Endothelial cell of umbilical vein (primary cell): ENCODE data around the gene RCOR2. TPM values are rescaled to one million over a fixed set of nuclear protein-coding genes. Genes with fewer than 3 reads are reported as not detected.
A peak's percentile ranks its signal among the peaks of the same experiment; 100 is the strongest.

ENCODE experiments used
- BruUV-seq: library from RNA; stranded (reverse); fragments of 400-500 nt; replicated peaks from 2 replicates; lab custom pipeline; 2021; lab: Mats Ljungman, UMichigan
- CTCF ChIA-PET: fragments of 300-600, 350-600 bp; sonication (Branson Sonifier 250); formaldehyde crosslinking; loops from one replicate; lab custom pipeline; 2021; ENCODE audit warnings: antibody characterized with exemption, inconsistent platforms; lab: Charles Lee
- POLR2A ChIA-PET: fragments of 300-600, 350-600 bp; sonication (Branson Sonifier 250); formaldehyde crosslinking; loops from one replicate; lab custom pipeline; 2021; ENCODE audit warnings: antibody characterized with exemption, inconsistent platforms; lab: Charles Lee
- DNase-seq: peaks from one replicate; pipeline ENCODE4 v3.0.0-alpha.2; 2011; ENCODE audit warnings: low read depth, low spot score
- FAIRE-seq: peaks from 2 replicates; lab custom pipeline; 2011; peaks lifted over from hg19 to GRCh38; lab: Jason Lieb, UNC
- H2AFZ ChIP-seq: 2 replicates; pipeline ENCODE4 v1.6.0; 2012; ENCODE audit warnings: low read depth, low read length, control low read depth, inconsistent platforms
- H3K27ac ChIP-seq: 2 replicates; pipeline ENCODE4 v1.5.1; 2011; ENCODE audit warnings: low read depth, mild to moderate bottlenecking, control low read depth, low read length, moderate library complexity; ENCODE audit not compliant: insufficient read depth
- H3K27me3 ChIP-seq, 2 experiments: 2 replicates each; pipeline versions ENCODE4 v1.6.0 to v1.6.1; 2011; ENCODE audit warnings: low read length in 2 of 2, mixed read lengths in 1 of 2; ENCODE audit not compliant: control insufficient read depth in 2 of 2, insufficient read depth in 2 of 2
- H3K36me3 ChIP-seq, 2 experiments: 2 replicates in 1 of 2; 3 replicates in 1 of 2; pipeline ENCODE4 v1.5.1; 2011; ENCODE audit warnings: low read length in 2 of 2, mild to moderate bottlenecking in 1 of 2, moderate library complexity in 1 of 2; ENCODE audit not compliant: control insufficient read depth in 2 of 2, insufficient read depth in 2 of 2; ENCODE audit errors: extremely low read depth in 1 of 2
- H3K4me1 ChIP-seq: 3 replicates; pipeline ENCODE4 v1.5.1; 2011; ENCODE audit warnings: mild to moderate bottlenecking, low read length; ENCODE audit not compliant: control insufficient read depth, insufficient read depth; ENCODE audit errors: extremely low read depth
- H3K4me2 ChIP-seq: 2 replicates; pipeline ENCODE4 v1.6.1; 2011; ENCODE audit warnings: low read length, control low read depth, mixed read lengths; ENCODE audit not compliant: insufficient read depth
- H3K4me3 ChIP-seq, 3 experiments: fragments of 200-600 bp in 1 of 3; sonication (generic), shearing (Covaris generic) in 1 of 3; replicated peaks in 1 of 3; 2 replicates each; pipeline ENCODE4 v1.5.1; 2011 to 2016; ENCODE audit warnings: control low read depth in 3 of 3, low read length in 3 of 3, mild to moderate bottlenecking in 2 of 3, inconsistent platforms in 1 of 3, low read depth in 1 of 3, moderate library complexity in 1 of 3; ENCODE audit not compliant: insufficient read depth in 1 of 3
- H3K79me2 ChIP-seq: 2 replicates; pipeline ENCODE4 v1.6.0; 2012; ENCODE audit warnings: low read length, inconsistent platforms; ENCODE audit not compliant: control insufficient read depth, insufficient read depth
- H3K9ac ChIP-seq: replicated peaks from 2 replicates; pipeline ENCODE3; 2011; ENCODE audit warnings: low read length, control low read depth; ENCODE audit not compliant: insufficient read depth; ENCODE audit errors: extremely low read depth
- H3K9me1 ChIP-seq: replicated peaks from 3 replicates; pipeline ENCODE4 v1.6.0; 2011; ENCODE audit warnings: mild to moderate bottlenecking, low read length; ENCODE audit not compliant: control insufficient read depth, insufficient read depth; ENCODE audit errors: extremely low read depth
- H3K9me3 ChIP-seq: replicated peaks from 2 replicates; pipeline ENCODE4 v1.5.1; 2012; ENCODE audit warnings: low read length, inconsistent platforms; ENCODE audit not compliant: control insufficient read depth, insufficient read depth
- H4K20me1 ChIP-seq: replicated peaks from 2 replicates; pipeline ENCODE3; 2011; ENCODE audit warnings: mild to moderate bottlenecking, low read length; ENCODE audit not compliant: control insufficient read depth, insufficient read depth; ENCODE audit errors: extremely low read depth
- EZH2 ChIP-seq: IDR thresholded peaks from 2 replicates; pipeline ENCODE4 v1.6.1; 2012; ENCODE audit warnings: borderline replicate concordance, low read depth, mild to moderate bottlenecking, moderate library complexity, low read length, inconsistent platforms; ENCODE audit not compliant: severe bottlenecking
- FOS ChIP-seq: IDR thresholded peaks from 2 replicates; pipeline ENCODE4 v1.6.1; 2011; ENCODE audit warnings: mild to moderate bottlenecking, low read length, moderate library complexity, borderline replicate concordance; ENCODE audit not compliant: insufficient read depth
- GATA2 ChIP-seq: IDR thresholded peaks from 2 replicates; pipeline ENCODE4 v1.7.0; 2011; ENCODE audit warnings: low read depth, mild to moderate bottlenecking, moderate library complexity, mixed read lengths, low read length; ENCODE audit not compliant: insufficient read length, insufficient read depth
- JUN ChIP-seq: IDR thresholded peaks from 2 replicates; pipeline ENCODE4 v1.6.1; 2011; ENCODE audit warnings: borderline replicate concordance, low read depth; ENCODE audit not compliant: insufficient read length, insufficient read depth
- MYC ChIP-seq: IDR thresholded peaks from one replicate; pipeline ENCODE4 v1.6.1; 2011; ENCODE audit warnings: mild to moderate bottlenecking, low read depth, low read length
- POLR2A ChIP-seq: IDR thresholded peaks from 2 replicates; pipeline ENCODE4 v1.6.1; 2012; ENCODE audit warnings: low read depth, mild to moderate bottlenecking, control low read depth, low read length
- POLR2AphosphoS5 ChIP-seq: IDR thresholded peaks from 2 replicates; pipeline ENCODE4 v1.6.1; 2012; ENCODE audit warnings: low read depth, mild to moderate bottlenecking, control low read depth, low read length, moderate library complexity; ENCODE audit not compliant: insufficient read depth
- dilution Hi-C: fragments of 300-500 bp; cut with MboI; formaldehyde crosslinking; loops from one replicate; pipeline ENCODE4 v1.15.0; 2019; ENCODE audit warnings: low sequenced_read_pairs; ENCODE audit not compliant: extremely low pct_ligation_motif_present
- intact Hi-C: fragments of 100-400 bp; cut with micrococcal nuclease; formaldehyde crosslinking; loops from one replicate; pipeline ENCODE4 v1.10.0; 2022
- polyA plus RNA-seq, 4 experiments: library from polyadenylated mRNA; depleted of rRNA in 3 of 4; stranded (reverse) in 3 of 4; unstranded in 1 of 4; fragments of >200 nt; gene quantifications; 2 replicates each; pipeline versions ENCODE4 v1.2.1 to v1.2.3, GENCODE V29; 2011 to 2012; ENCODE audit warnings: missing spikeins in 1 of 4
- total RNA-seq: library from RNA; stranded (reverse); gene quantifications from 2 replicates; pipeline ENCODE4 v1.2.3, GENCODE V29; 2021
- TF ChIP-seq, protein P1 (sequence below), 2 donors: IDR thresholded peaks; 1 replicate in 1 of 2; 2 replicates in 1 of 2; pipeline ENCODE4 v1.5.1; 2011; ENCODE audit warnings: low read length in 2 of 2, mild to moderate bottlenecking in 2 of 2, moderate library complexity in 2 of 2, control low read depth in 1 of 2, inconsistent platforms in 1 of 2, low read depth in 1 of 2; ENCODE audit not compliant: insufficient read depth in 1 of 2; ENCODE audit errors: extremely low read depth in 1 of 2
- TF ChIP-seq, protein P2 (sequence below): IDR thresholded peaks from 2 replicates; pipeline ENCODE4 v1.6.1; 2011; ENCODE audit not compliant: insufficient read depth, insufficient read length

Gene RCOR2
- total and polyA plus RNA-seq, 2 donors (not counting 3 experiments of a cell fraction or from before 2014, with no cell fraction given), result 0.13 to 0.63 TPM

GRCh38 chr11:63906585-63906984 lies 10.4 kb downstream of the RCOR2 start:
- Histone ChIP-seq H3K4me1 (no peaks in the 10 kb centered on the region), H3K9me1 (no peaks in the 10 kb centered on the region), H3K9me3 (no peaks in the 10 kb centered on the region), H3K27me3 (no peaks in the 10 kb centered on the region), H2AFZ (no peak overlapping the region), H3K4me2 (no peak overlapping the region), H3K4me3 (no peak overlapping the region), H3K9ac (no peak overlapping the region), H3K27ac (no peak overlapping the region), H3K79me2 (no peaks in the 10 kb centered on the region), H3K36me3 (peaks cover 4 to 51% of the 10 kb centered on the region in 2 experiments), H4K20me1 (no peaks in the 10 kb centered on the region)
- intact Hi-C loops, result no loop called here
- no peak for DNase-seq
- BruUV-seq, result no TSS peak
- CTCF ChIA-PET, result interaction anchor here (0.6 to 1.9 kb wide), 20 partner anchors 9 to 139 kb away, joined by 3 to 30 read pairs (median 5); partner anchors contain the start of genes COX8A, MARK2, RCOR2 and ZFTA
- no peak for FAIRE-seq
- POLR2A ChIA-PET, result no interaction called here
- dilution Hi-C loops, result no loop called here
- TF ChIP-seq JUN, result no peak
- TF ChIP-seq, protein P1, sequence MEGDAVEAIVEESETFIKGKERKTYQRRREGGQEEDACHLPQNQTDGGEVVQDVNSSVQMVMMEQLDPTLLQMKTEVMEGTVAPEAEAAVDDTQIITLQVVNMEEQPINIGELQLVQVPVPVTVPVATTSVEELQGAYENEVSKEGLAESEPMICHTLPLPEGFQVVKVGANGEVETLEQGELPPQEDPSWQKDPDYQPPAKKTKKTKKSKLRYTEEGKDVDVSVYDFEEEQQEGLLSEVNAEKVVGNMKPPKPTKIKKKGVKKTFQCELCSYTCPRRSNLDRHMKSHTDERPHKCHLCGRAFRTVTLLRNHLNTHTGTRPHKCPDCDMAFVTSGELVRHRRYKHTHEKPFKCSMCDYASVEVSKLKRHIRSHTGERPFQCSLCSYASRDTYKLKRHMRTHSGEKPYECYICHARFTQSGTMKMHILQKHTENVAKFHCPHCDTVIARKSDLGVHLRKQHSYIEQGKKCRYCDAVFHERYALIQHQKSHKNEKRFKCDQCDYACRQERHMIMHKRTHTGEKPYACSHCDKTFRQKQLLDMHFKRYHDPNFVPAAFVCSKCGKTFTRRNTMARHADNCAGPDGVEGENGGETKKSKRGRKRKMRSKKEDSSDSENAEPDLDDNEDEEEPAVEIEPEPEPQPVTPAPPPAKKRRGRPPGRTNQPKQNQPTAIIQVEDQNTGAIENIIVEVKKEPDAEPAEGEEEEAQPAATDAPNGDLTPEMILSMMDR (IDR thresholded peaks at IDR 0.05; ENCODE audit: extremely low read depth in 1 of 2, insufficient read depth in 1 of 2, low read depth in 1 of 2, low read length in 2 of 2), result peak in 1 of 2 donors; percentile 20

DNA sequence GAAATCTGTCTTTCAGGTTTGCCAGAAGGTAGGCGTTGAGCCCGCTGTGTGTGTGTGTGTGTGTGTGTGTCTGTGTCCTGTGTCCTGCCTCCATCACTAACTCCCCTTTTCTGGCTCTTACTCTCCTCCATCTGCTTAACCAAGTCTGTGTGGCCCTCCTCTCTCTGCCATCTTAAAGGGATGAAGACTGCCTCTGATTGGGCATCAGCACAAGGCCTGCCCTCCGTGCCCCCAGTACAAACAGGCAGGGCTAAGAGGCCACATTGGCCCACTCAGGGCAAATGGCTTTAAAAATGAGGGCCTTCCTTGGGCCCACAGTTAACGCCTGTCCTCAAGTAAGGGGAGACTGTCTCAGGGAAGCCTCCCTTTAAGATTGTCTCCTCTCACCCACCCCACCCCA lies 10.9 kb downstream of the RCOR2 start:
- Histone ChIP-seq H4K20me1 (no peaks in the 10 kb centered on the region), H3K27me3 (no peaks in the 10 kb centered on the region), H3K79me2 (no peaks in the 10 kb centered on the region), H3K27ac (no peak overlapping the region), H2AFZ (no peak overlapping the region), H3K9ac (no peak overlapping the region), H3K9me1 (no peaks in the 10 kb centered on the region), H3K36me3 (peaks cover 4 to 51% of the 10 kb centered on the region in 2 experiments), H3K4me3 (no peak overlapping the region), H3K4me1 (no peaks in the 10 kb centered on the region), H3K4me2 (no peak overlapping the region), H3K9me3 (no peaks in the 10 kb centered on the region)
- TF ChIP-seq MYC, result no peak
- no peak for TF ChIP-seq FOS
- no peak for TF ChIP-seq EZH2
- TF ChIP-seq, protein P1 (IDR thresholded peaks at IDR 0.05; ENCODE audit: extremely low read depth in 1 of 2, insufficient read depth in 1 of 2, low read depth in 1 of 2, low read length in 2 of 2), result no peak
- no peak for TF ChIP-seq POLR2AphosphoS5
- TF ChIP-seq GATA2, result no peak
- TF ChIP-seq, protein P2, sequence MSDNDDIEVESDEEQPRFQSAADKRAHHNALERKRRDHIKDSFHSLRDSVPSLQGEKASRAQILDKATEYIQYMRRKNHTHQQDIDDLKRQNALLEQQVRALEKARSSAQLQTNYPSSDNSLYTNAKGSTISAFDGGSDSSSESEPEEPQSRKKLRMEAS, result no peak
- no peak for TF ChIP-seq JUN
- no peak for TF ChIP-seq POLR2A
- dilution Hi-C loops, result no loop called here
- no peak for DNase-seq
- intact Hi-C loops, result no loop called here
- no peak for FAIRE-seq
- BruUV-seq, result no TSS peak
- ChIA-PET POLR2A (interaction anchor here (0.7 kb wide), 1 partner anchor 39 kb away, joined by 3 read pairs; no protein-coding TSS in a partner anchor), CTCF (interaction anchor here (0.6 to 1.9 kb wide), 20 partner anchors 8 to 138 kb away, joined by 3 to 30 read pairs (median 5); partner anchors contain the start of genes COX8A, MARK2, RCOR2 and ZFTA)
